CD14-positive monocyte (primary cell): ENCODE results near the gene CD177. TPM values are rescaled to one million over a fixed set of nuclear protein-coding genes. Genes with fewer than 3 reads are reported as not detected.

Experiments used
- DNase-seq, 3 donors: peaks; one replicate each; pipeline ENCODE4 v3.0.0-alpha.2; 2011 to 2022
- H2AFZ ChIP-seq: 2 replicates; pipeline ENCODE4 v1.6.0; 2012; ENCODE audit warnings: mild to moderate bottlenecking, low read depth, low read length, inconsistent platforms; ENCODE audit not compliant: insufficient read depth, poor library complexity, severe bottlenecking
- H3K27ac ChIP-seq, 2 donors: 1 replicate in 1 of 2; 2 replicates in 1 of 2; pipeline ENCODE4 v1.5.1; 2012 to 2013; ENCODE audit warnings: low read length in 2 of 2, control low read depth in 1 of 2, inconsistent platforms in 1 of 2, low read depth in 1 of 2, mild to moderate bottlenecking in 1 of 2
- H3K27me3 ChIP-seq, 2 donors: one replicate each; pipeline versions ENCODE4 v1.6.0 to v1.6.1; 2011 to 2013; ENCODE audit warnings: low read length in 2 of 2; ENCODE audit not compliant: control insufficient read depth in 2 of 2, insufficient read depth in 2 of 2
- H3K36me3 ChIP-seq, 2 donors: replicated peaks in 1 of 2; 1 replicate in 1 of 2; 2 replicates in 1 of 2; pipeline versions ENCODE4 v1.5.1 to v1.6.1; 2012 to 2013; ENCODE audit warnings: low read length in 2 of 2, control low read depth in 1 of 2, inconsistent platforms in 1 of 2, mild to moderate bottlenecking in 1 of 2; ENCODE audit not compliant: insufficient read depth in 2 of 2, control insufficient read depth in 1 of 2
- H3K4me1 ChIP-seq, 2 donors: 1 replicate in 1 of 2; 2 replicates in 1 of 2; pipeline versions ENCODE4 v1.5.1 to v1.6.1; 2012 to 2013; ENCODE audit warnings: low read length in 2 of 2, control low read depth in 1 of 2, inconsistent platforms in 1 of 2, mild to moderate bottlenecking in 1 of 2, moderate library complexity in 1 of 2; ENCODE audit not compliant: insufficient read depth in 2 of 2, control insufficient read depth in 1 of 2
- H3K4me2 ChIP-seq: replicated peaks from 2 replicates; pipeline ENCODE3; 2012; ENCODE audit warnings: low read length, moderate library complexity, mild to moderate bottlenecking; ENCODE audit not compliant: poor library complexity, severe bottlenecking; ENCODE audit errors: extremely low read depth
- H3K4me3 ChIP-seq, 3 experiments: fragments of 200-600 bp in 1 of 3; sonication (generic) in 1 of 3; replicated peaks in 1 of 3; 1 replicate in 2 of 3; 2 replicates in 1 of 3; pipeline ENCODE4 v1.5.1; 2011 to 2013; ENCODE audit warnings: low read length in 3 of 3, mild to moderate bottlenecking in 3 of 3, control low read depth in 2 of 3, low read depth in 2 of 3, inconsistent platforms in 1 of 3, moderate library complexity in 1 of 3
- H3K79me2 ChIP-seq: 2 replicates; pipeline ENCODE4 v1.6.0; 2012; ENCODE audit warnings: mild to moderate bottlenecking, control low read depth, inconsistent platforms, low read length, moderate library complexity; ENCODE audit not compliant: insufficient read depth
- H3K9ac ChIP-seq: 2 replicates; pipeline ENCODE4 v1.6.0; 2017; ENCODE audit warnings: low read length, mild to moderate bottlenecking; ENCODE audit not compliant: insufficient read depth, poor library complexity, severe bottlenecking
- H3K9me3 ChIP-seq, 2 donors: replicated peaks in 1 of 2; 1 replicate in 1 of 2; 2 replicates in 1 of 2; pipeline versions ENCODE4 v1.5.1 to v1.6.1; 2012 to 2013; ENCODE audit warnings: low read length in 2 of 2, control low read depth in 1 of 2; ENCODE audit not compliant: control insufficient read depth in 1 of 2, insufficient read depth in 1 of 2
- H4K20me1 ChIP-seq: 2 replicates; pipeline ENCODE4 v1.6.0; 2012; ENCODE audit warnings: mild to moderate bottlenecking, low read length, control low read depth, moderate library complexity; ENCODE audit not compliant: insufficient read depth
- H3K27ac Mint-ChIP-seq, 7 donors: one replicate each; pipeline ENCODE4 v1.8.0; 2020; ENCODE audit warnings: mild to moderate bottlenecking in 7 of 7, mixed read lengths in 7 of 7, moderate library complexity in 6 of 7, inconsistent platforms in 2 of 7
- H3K27me3 Mint-ChIP-seq, 3 donors: one replicate each; pipeline ENCODE4 v1.8.0; 2021 to 2022; ENCODE audit warnings: low read depth in 3 of 3, mild to moderate bottlenecking in 3 of 3, mixed read lengths in 3 of 3, moderate library complexity in 3 of 3, inconsistent platforms in 1 of 3
- H3K36me3 Mint-ChIP-seq, 2 donors: one replicate each; pipeline ENCODE4 v1.8.0; 2020; ENCODE audit warnings: mixed read lengths in 2 of 2, inconsistent platforms in 1 of 2, mild to moderate bottlenecking in 1 of 2
- H3K4me1 Mint-ChIP-seq: one replicate; pipeline ENCODE4 v1.8.0; 2020; ENCODE audit warnings: mild to moderate bottlenecking, mixed read lengths
- H3K4me3 Mint-ChIP-seq, 2 donors: one replicate each; pipeline ENCODE4 v1.8.0; 2020; ENCODE audit warnings: mild to moderate bottlenecking in 2 of 2, mixed read lengths in 2 of 2, moderate library complexity in 1 of 2
- H3K9me3 Mint-ChIP-seq, 7 donors: one replicate each; pipeline ENCODE4 v1.8.0; 2020 to 2022; ENCODE audit warnings: mixed read lengths in 7 of 7, mild to moderate bottlenecking in 6 of 7, moderate library complexity in 6 of 7, inconsistent platforms in 2 of 7
- CTCF ChIP-seq: fragments of 200-600 bp; IDR thresholded peaks from one replicate; pipeline ENCODE4 v1.8.0; 2022; ENCODE audit warnings: antibody characterized with exemption, mild to moderate bottlenecking
- WGBS: methylation state at CpG from one replicate; pipeline ENCODE4 v1.1.5; 2013; ENCODE audit warnings: missing lambda C conversion rate; ENCODE audit not compliant: insufficient coverage; 5-methylcytosine and 5-hydroxymethylcytosine counted together
- intact Hi-C, 2 donors: fragments of 100-400 bp; cut with micrococcal nuclease; formaldehyde crosslinking; loops; one replicate each; pipeline versions ENCODE4 v1.15.0 to v1.15.1; 2023
- polyA plus RNA-seq, 3 donors: library from polyadenylated mRNA; depleted of rRNA in 1 of 3; unstranded in 2 of 3; stranded (reverse) in 1 of 3; fragments of 300-500 nt in 2 of 3; fragments of >200 nt in 1 of 3; fragmentation: Illumina TruSeq in 2 of 3; gene quantifications; 1 replicate in 2 of 3; 2 replicates in 1 of 3; pipeline ENCODE4 v1.2.3, GENCODE V29; 2012 to 2021

CD177 gene
- polyA plus RNA-seq, 3 donors: not detected

DNA sequence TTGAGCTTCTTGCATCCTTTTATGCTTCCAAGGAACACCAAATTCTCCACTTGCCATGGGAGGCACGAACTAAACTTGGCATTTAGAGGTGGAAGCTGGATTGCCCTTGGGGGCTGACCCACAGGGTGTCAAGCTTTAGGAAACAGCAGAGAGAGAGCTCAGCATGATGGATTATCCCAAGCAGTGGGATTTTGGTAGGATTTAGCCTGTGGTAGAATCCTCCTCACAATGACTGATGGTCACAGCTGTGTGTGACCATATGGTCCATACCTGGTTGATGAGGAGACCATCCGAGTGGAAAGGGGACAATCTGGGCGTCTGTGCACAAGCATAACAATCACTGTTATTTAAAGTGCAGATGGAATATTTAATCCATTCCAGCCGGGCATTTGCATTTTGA is 44.0 kb upstream of the CD177 start:
- Mint-ChIP-seq H3K4me1 (no peaks in the 10 kb centered on the region), H3K4me3 (no peak overlapping the region), H3K9me3 (peaks cover 0 to 19% (median 12%) of the 10 kb centered on the region in 7 donors), H3K27ac (no peak overlapping the region), H3K27me3 (peaks cover 0 to 5% (median 4%) of the 10 kb centered on the region in 3 donors), H3K36me3 (no peaks in the 10 kb centered on the region)
- no peaks in the 10 kb centered on the region for H3K79me2 ChIP-seq
- H3K27ac ChIP-seq: no peak overlapping the region
- H2AFZ ChIP-seq: no peak overlapping the region
- peaks cover 6 to 8% of the 10 kb centered on the region in 2 donors for H3K9me3 ChIP-seq
- DNase-seq: no peak
- intact Hi-C loops: no loop called here
- no peak for TF ChIP-seq CTCF
- no peak overlapping the region for H3K4me2 ChIP-seq
- H3K4me3 ChIP-seq: no peak overlapping the region
- H4K20me1 ChIP-seq: no peaks in the 10 kb centered on the region
- no peaks in the 10 kb centered on the region for H3K36me3 ChIP-seq
- no peaks in the 10 kb centered on the region for H3K27me3 ChIP-seq
- H3K9ac ChIP-seq: no peak overlapping the region
- whole genome bisulfite sequencing: 100% methylated on average over 1 of the region's 4 CpGs
- H3K4me1 ChIP-seq: no peaks in the 10 kb centered on the region

- DNase-seq: no peak
- Histone ChIP-seq H3K9ac (no peak overlapping the region), H3K9me3 (peaks cover 6 to 8% of the 10 kb centered on the region in 2 donors), H3K4me1 (no peaks in the 10 kb centered on the region), H3K27me3 (no peaks in the 10 kb centered on the region), H3K27ac (no peak overlapping the region), H3K4me2 (no peak overlapping the region), H3K36me3 (no peaks in the 10 kb centered on the region), H4K20me1 (no peaks in the 10 kb centered on the region), H2AFZ (no peak overlapping the region), H3K4me3 (no peak overlapping the region), H3K79me2 (no peaks in the 10 kb centered on the region)
- no peaks in the 10 kb centered on the region for H3K36me3 Mint-ChIP-seq
- no peaks in the 10 kb centered on the region for H3K4me1 Mint-ChIP-seq
- no peak overlapping the region for H3K27ac Mint-ChIP-seq
- no peak overlapping the region for H3K4me3 Mint-ChIP-seq
- TF ChIP-seq CTCF: no peak
- intact Hi-C loops: no loop called here
- 93% methylated on average over 2 of the region's 3 CpGs for WGBS
- H3K9me3 Mint-ChIP-seq: peaks cover 0 to 24% (median 12%) of the 10 kb centered on the region in 7 donors
- H3K27me3 Mint-ChIP-seq: peaks cover 0 to 3% (median 2%) of the 10 kb centered on the region in 3 donors
These were observed 43.3 kb upstream of the CD177 start for GRCh38 chr19:43310221-43310620.
